Measurements from ENCODE around the gene OSBPL5. TPM values are rescaled to one million over a fixed set of nuclear protein-coding genes. Genes with fewer than 3 reads are reported as not detected.

OSBPL5 gene
- total RNA-seq, 3 donors from 2014 or later (not counting 1 experiment from before 2014, with no cell fraction given) = 375 to 522 (median 377) TPM

- intact Hi-C loops (cut with micrococcal nuclease) = no loop called here
- no peaks in the 10 kb centered on the region for H3K27me3 ChIP-seq (ENCODE audit: control insufficient read depth, insufficient read depth, low read length)
- ATAC-seq = no peak
- peaks cover 92% of the 10 kb centered on the region for H3K4me1 ChIP-seq (ENCODE audit: control insufficient read depth, insufficient read depth, low read length)
- Mint-ChIP-seq H3K27ac (peak overlapping the region; percentile 60 to 79), H3K4me3 (no peak overlapping the region), H3K9me3 (no peaks in the 10 kb centered on the region), H3K36me3 (no peaks in the 10 kb centered on the region), H3K4me1 (peaks cover 68 to 85% of the 10 kb centered on the region in 2 donors), H3K27me3 (ENCODE audit: low read depth in 2 of 2) (no peaks in the 10 kb centered on the region)
- 82% methylated on average over 32 of the region's 32 CpGs for WGBS (ENCODE audit: insufficient coverage)
- no peak overlapping the region for H3K27ac ChIP-seq (ENCODE audit: low read length)
- H3K36me3 ChIP-seq (ENCODE audit: control insufficient read depth, insufficient read depth, low read length) = peaks cover 25% of the 10 kb centered on the region
- no peak overlapping the region for H3K4me3 ChIP-seq (ENCODE audit: low read length)
- DNase-seq = no peak
- no peaks in the 10 kb centered on the region for H3K9me3 ChIP-seq (ENCODE audit: control insufficient read depth, insufficient read depth, low read length)
- TF ChIP-seq CTCF (IDR thresholded peaks at IDR 0.05) = no peak
Observed at GRCh38 chr11:3144296-3145205, 20.6 kb downstream of the OSBPL5 start.

GRCh38 chr11:3143136-3143880 is 21.8 kb downstream of the OSBPL5 start:
- H3K27me3 Mint-ChIP-seq (ENCODE audit: low read depth in 2 of 2) = no peaks in the 10 kb centered on the region
- WGBS (ENCODE audit: insufficient coverage) = 92% methylated on average over 38 of the region's 38 CpGs
- Histone ChIP-seq H3K27me3 (ENCODE audit: control insufficient read depth, insufficient read depth, low read length) (no peaks in the 10 kb centered on the region), H3K4me3 (ENCODE audit: low read length) (no peak overlapping the region), H3K9me3 (ENCODE audit: control insufficient read depth, insufficient read depth, low read length) (no peaks in the 10 kb centered on the region), H3K4me1 (ENCODE audit: control insufficient read depth, insufficient read depth, low read length) (peaks cover 92% of the 10 kb centered on the region), H3K36me3 (ENCODE audit: control insufficient read depth, insufficient read depth, low read length) (peaks cover 25% of the 10 kb centered on the region), H3K27ac (ENCODE audit: low read length) (no peak overlapping the region)
- peak overlapping the region; percentile 56 to 93 for H3K27ac Mint-ChIP-seq
- H3K4me1 Mint-ChIP-seq = peaks cover 64 to 84% of the 10 kb centered on the region in 2 donors
- H3K9me3 Mint-ChIP-seq = no peaks in the 10 kb centered on the region
- DNase-seq (no peak), ATAC-seq (no peak)
- intact Hi-C loops (cut with micrococcal nuclease) = no loop called here
- peak overlapping the region; percentile 31 for H3K4me3 Mint-ChIP-seq
- TF ChIP-seq CTCF (IDR thresholded peaks at IDR 0.05) = no peak
- H3K36me3 Mint-ChIP-seq = no peaks in the 10 kb centered on the region

GRCh38 chr11:3140291-3140603 is 24.9 kb downstream of the OSBPL5 start:
- ATAC-seq = no peak
- no peak for TF ChIP-seq CTCF (IDR thresholded peaks at IDR 0.05)
- H3K27me3 ChIP-seq (ENCODE audit: control insufficient read depth, insufficient read depth, low read length) = no peaks in the 10 kb centered on the region
- H3K36me3 Mint-ChIP-seq = no peaks in the 10 kb centered on the region
- H3K27ac ChIP-seq (ENCODE audit: low read length) = peak overlapping the region; percentile 22
- peak overlapping the region; percentile 90 to 93 for H3K27ac Mint-ChIP-seq
- H3K4me1 Mint-ChIP-seq = peaks cover 67 to 94% of the 10 kb centered on the region in 2 donors
- no peak overlapping the region for H3K4me3 ChIP-seq (ENCODE audit: low read length)
- WGBS (ENCODE audit: insufficient coverage) = 92% methylated on average over 4 of the region's 4 CpGs
- DNase-seq = no peak
- no peaks in the 10 kb centered on the region for H3K27me3 Mint-ChIP-seq (ENCODE audit: low read depth in 2 of 2)
- H3K4me3 Mint-ChIP-seq = peak overlapping the region; percentile 81
- no peaks in the 10 kb centered on the region for H3K9me3 Mint-ChIP-seq
- no peaks in the 10 kb centered on the region for H3K9me3 ChIP-seq (ENCODE audit: control insufficient read depth, insufficient read depth, low read length)
- H3K36me3 ChIP-seq (ENCODE audit: control insufficient read depth, insufficient read depth, low read length) = peaks cover 14% of the 10 kb centered on the region
- intact Hi-C loops (cut with micrococcal nuclease) = no loop called here
- H3K4me1 ChIP-seq (ENCODE audit: control insufficient read depth, insufficient read depth, low read length) = peaks cover 92% of the 10 kb centered on the region
